Liver (tissue), 3 donors: ENCODE results near the gene CACFD1.

Experiments
- CTCF ChIP-seq: fragments of 150-350 bp; IDR thresholded peaks from 2 replicates; pipeline ENCODE4 v1.5.1; 2017; ENCODE audit warnings: improper control_type of control experiment, low read depth, low read length; ENCODE audit not compliant: missing input control
- GABPA ChIP-seq, 2 donors: IDR thresholded peaks in 1 of 2; conservative IDR thresholded peaks in 1 of 2; 2 replicates each; pipeline ENCODE4 v1.6.1; 2016; ENCODE audit warnings: antibody characterized with exemption in 2 of 2, mild to moderate bottlenecking in 1 of 2, moderate library complexity in 1 of 2
- JUND ChIP-seq, 2 donors: IDR thresholded peaks; 2 replicates each; pipeline ENCODE4 v1.6.1; 2016; ENCODE audit warnings: antibody characterized with exemption in 2 of 2
- RAD21 ChIP-seq, 2 donors: IDR thresholded peaks; 2 replicates each; pipeline ENCODE4 v1.6.1; 2016; ENCODE audit warnings: antibody characterized with exemption in 2 of 2, mild to moderate bottlenecking in 2 of 2
- TAF1 ChIP-seq: conservative IDR thresholded peaks from 2 replicates; pipeline ENCODE4 v1.6.1; 2016; ENCODE audit warnings: antibody characterized with exemption, mild to moderate bottlenecking
- donor health status: healthy.
- donor health status: healthy.

- TF ChIP-seq GABPA (IDR thresholded peaks at IDR 0.05 in 1 of 2, conservative IDR thresholded peaks at IDR 0.05 in 1 of 2) (no peak), CTCF (no peak), RAD21 (IDR thresholded peaks at IDR 0.05) (no peak), TAF1 (no peak), JUND (IDR thresholded peaks at IDR 0.05) (no peak)
Observed at GRCh38 chr9:133423216-133423615, 36.6 kb upstream of the CACFD1 start.
